Colonic mucosa (tissue), 4 donors: ENCODE results near the gene PGBD2. TPM values are rescaled to one million over a fixed set of nuclear protein-coding genes. Genes with fewer than 3 reads are reported as not detected.
A peak's percentile ranks its signal among the peaks of the same experiment; 100 is the strongest.
"Not testable (repeated sequence)": the region's sequence is repeated elsewhere in the genome, so short reads cannot be mapped to it uniquely, and the experiment has no call there.

Experiments used
- DNase-seq: peaks from one replicate; pipeline ENCODE4 v3.0.0-alpha.2; 2020
- H3K27ac ChIP-seq: fragments of 200-600 bp; one replicate; pipeline ENCODE4 v1.8.0; 2021
- H3K27me3 ChIP-seq: fragments of 200-600 bp; one replicate; pipeline ENCODE4 v1.8.0; 2021
- H3K36me3 ChIP-seq: fragments of 200-600 bp; one replicate; pipeline ENCODE4 v1.8.0; 2021
- H3K4me1 ChIP-seq: fragments of 200-600 bp; one replicate; pipeline ENCODE4 v1.8.0; 2021; ENCODE audit warnings: mild to moderate bottlenecking
- H3K4me3 ChIP-seq: fragments of 200-600 bp; one replicate; pipeline ENCODE4 v1.8.0; 2021
- H3K9ac ChIP-seq, 2 donors: one replicate each; pipeline ENCODE4 v1.7.0; 2013; ENCODE audit warnings: control low read depth in 2 of 2, low read depth in 2 of 2, low read length in 2 of 2
- H3K9me3 ChIP-seq: fragments of 200-600 bp; one replicate; pipeline ENCODE4 v1.8.0; 2021
- CTCF ChIP-seq: fragments of 200-600 bp; IDR thresholded peaks from one replicate; pipeline ENCODE4 v1.8.0; 2022; ENCODE audit warnings: antibody characterized with exemption, mild to moderate bottlenecking
- intact Hi-C: fragments of 100-400 bp; cut with DNase I; formaldehyde crosslinking; loops from one replicate; pipeline ENCODE4 v1.14.1; 2022
- total RNA-seq, 2 donors: library from RNA; stranded (reverse); fragmentation: NEBNext Ultra II Directional in 1 of 2; extraction: Animal tissue kit (Norgen Biotek cat#: 25700) in 1 of 2; gene quantifications; one replicate each; pipeline ENCODE4 v1.2.1, GENCODE V29; 2021
- donor health status: healthy.
- donor health status: DM: no; HTN: no; CAD: no.
- donor health status: DM: no; HTN: no; CAD: no.

PGBD2 gene
- total RNA-seq, 2 donors from 2014 or later = 7.2 to 8.4 TPM

DNA sequence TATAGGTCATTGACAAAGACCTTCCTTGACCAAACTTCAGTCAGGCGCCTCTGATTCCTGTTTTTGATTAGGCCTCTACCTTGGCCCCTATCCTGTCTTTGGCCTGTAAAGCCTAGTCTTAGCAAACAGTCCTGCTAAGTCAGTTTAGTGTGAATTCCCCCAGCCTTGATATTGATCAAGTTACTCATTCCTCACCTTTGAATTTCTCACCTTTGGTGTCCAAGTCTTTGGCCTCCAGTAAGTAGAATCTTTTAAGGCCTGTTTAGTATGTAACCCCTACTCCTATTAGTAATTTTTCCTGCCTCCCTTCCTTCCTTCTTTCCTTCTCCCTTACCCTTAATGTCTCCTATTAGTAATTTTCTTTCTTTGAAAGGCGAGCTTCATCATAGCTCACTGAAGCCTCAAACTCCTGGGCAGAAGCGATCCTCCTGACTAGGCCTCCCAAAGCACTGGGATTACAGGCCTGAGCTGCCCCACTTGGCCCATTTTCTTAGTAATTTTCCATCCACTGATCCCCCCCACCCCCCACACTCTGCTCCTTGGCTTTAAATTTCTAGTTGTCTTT lies 34.1 kb upstream of the PGBD2 start:
- TF ChIP-seq CTCF = no peak
- no peaks in the 10 kb centered on the region for H3K36me3 ChIP-seq
- intact Hi-C loops = no loop called here

DNA sequence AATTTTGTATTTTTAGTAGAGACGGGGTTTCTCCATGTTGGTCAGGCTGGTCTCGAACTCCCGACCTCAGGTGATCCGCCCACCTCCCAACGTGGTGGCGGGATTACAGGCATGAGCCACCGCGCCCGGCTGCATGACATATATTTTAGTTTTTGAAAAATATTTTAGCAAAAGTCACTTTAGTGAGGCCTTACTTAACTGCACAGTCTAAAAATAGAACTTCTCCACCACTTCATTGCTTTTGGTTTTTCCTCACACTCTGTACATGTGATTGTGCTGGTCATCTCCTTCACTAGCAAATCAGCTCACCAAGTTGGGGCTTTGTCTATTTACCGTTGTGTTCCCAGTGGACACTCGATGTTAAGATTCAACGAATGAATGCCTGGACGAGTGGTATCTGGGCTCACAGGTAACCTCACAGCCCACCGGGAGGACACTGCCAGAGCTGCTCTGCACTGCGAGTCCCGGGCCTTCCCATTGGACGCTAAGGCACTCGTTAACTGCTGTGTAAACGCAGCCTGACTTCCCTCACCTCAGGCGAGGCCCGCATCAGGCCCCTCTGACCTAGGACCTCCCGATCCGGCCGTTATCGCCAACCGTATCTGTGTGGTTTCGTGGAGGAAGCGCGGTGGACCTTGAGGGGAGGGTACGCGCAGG lies 33.2 kb upstream of the PGBD2 start:
- Histone ChIP-seq H3K27me3 (no peaks in the 10 kb centered on the region), H3K4me1 (no peaks in the 10 kb centered on the region), H3K36me3 (no peaks in the 10 kb centered on the region), H3K4me3 (peak overlapping the region; percentile 74), H3K27ac (peak overlapping the region; percentile 99), H3K9me3 (no peaks in the 10 kb centered on the region), H3K9ac (peak overlapping the region; percentile 69 to 98)
- TF ChIP-seq CTCF = no peak
- intact Hi-C loops = no loop called here
- peak; percentile 74 for DNase-seq

More for the DNA sequence above, 34.1 kb upstream of the PGBD2 start:
- Histone ChIP-seq H3K27ac (no peak overlapping the region), H3K4me1 (no peaks in the 10 kb centered on the region), H3K4me3 (no peak overlapping the region), H3K9ac (no peak overlapping the region), H3K9me3 (no peaks in the 10 kb centered on the region), H3K27me3 (no peaks in the 10 kb centered on the region)
- no peak for DNase-seq

DNA sequence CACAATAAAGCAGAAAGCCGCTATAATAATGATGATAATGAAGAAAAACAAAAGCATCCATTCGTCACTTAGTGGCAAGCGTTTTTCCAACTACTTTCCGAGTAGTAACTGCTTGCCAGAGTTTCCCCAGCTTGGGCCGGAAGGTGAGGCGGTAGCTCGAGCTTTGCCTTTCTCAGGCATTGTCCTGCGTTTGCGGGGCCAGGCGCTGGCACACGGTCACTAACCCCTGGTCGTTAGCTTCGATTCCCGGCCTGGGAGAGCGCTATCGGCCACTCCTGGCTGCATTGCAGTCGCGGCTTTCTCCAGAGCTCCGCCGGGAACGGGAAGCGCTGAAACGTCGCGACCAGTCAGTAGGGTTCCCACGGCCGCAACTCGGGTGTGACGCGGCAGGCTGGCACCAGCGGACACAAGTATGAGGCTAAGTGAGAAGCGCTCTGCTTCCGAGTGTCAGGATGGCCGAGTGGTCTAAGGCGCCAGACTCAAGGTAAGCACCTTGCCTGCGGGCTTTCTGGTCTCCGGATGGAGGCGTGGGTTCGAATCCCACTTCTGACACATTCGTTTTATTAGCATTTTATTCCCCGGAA lies 32.5 kb upstream of the PGBD2 start:
- Histone ChIP-seq H3K27me3 (no peaks in the 10 kb centered on the region), H3K4me3 (peak overlapping the region; percentile 74), H3K27ac (peak overlapping the region; percentile 99), H3K36me3 (no peaks in the 10 kb centered on the region), H3K9ac (peak overlapping the region; percentile 69 to 98), H3K4me1 (no peaks in the 10 kb centered on the region), H3K9me3 (no peaks in the 10 kb centered on the region)
- no peak for TF ChIP-seq CTCF
- DNase-seq = peak; percentile 97
- intact Hi-C loops = no loop called here

- H3K9ac ChIP-seq = peak overlapping the region; percentile 69 to 98
- TF ChIP-seq CTCF = no peak
These were observed 32.0 kb upstream of the PGBD2 start for GRCh38 chr1:248873993-248874533.

DNA sequence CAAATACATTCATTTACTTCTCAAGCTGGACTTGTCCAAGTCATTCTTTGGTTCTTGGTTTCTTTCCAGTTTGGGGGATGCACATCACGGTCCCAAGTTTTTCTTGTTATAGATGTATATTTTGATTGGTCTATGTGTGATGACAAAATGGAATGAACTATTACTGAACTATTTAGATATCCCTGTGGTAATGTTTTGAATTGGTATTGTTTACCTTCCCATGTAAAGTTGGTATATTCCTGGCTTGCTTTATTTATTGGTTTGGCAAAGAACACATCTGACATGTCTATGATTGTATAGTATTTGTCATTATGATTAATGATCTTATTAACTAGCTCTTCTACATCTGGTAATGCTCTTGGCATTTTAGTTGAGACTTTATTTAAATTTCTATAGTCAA lies 24.8 kb upstream of the PGBD2 start:
- no peak for TF ChIP-seq CTCF
- Histone ChIP-seq H3K27me3 (no peaks in the 10 kb centered on the region), H3K4me3 (no peak overlapping the region), H3K27ac (no peak overlapping the region), H3K36me3 (no peaks in the 10 kb centered on the region), H3K4me1 (no peaks in the 10 kb centered on the region), H3K9ac (no peak overlapping the region), H3K9me3 (no peaks in the 10 kb centered on the region)
- intact Hi-C loops = no loop called here
- DNase-seq = no peak

More at GRCh38 chr1:248873993-248874533, 32.0 kb upstream of the PGBD2 start:
- no peaks in the 10 kb centered on the region for H3K36me3 ChIP-seq
- H3K27ac ChIP-seq = peak overlapping the region; percentile 99
- no peaks in the 10 kb centered on the region for H3K4me1 ChIP-seq
- H3K27me3 ChIP-seq = no peaks in the 10 kb centered on the region
- peak; percentile 87 for DNase-seq
- peak overlapping the region; percentile 74 for H3K4me3 ChIP-seq
- intact Hi-C loops = no loop called here
- H3K9me3 ChIP-seq = no peaks in the 10 kb centered on the region

GRCh38 chr1:248882427-248882826 lies 23.6 kb upstream of the PGBD2 start:
- intact Hi-C loops, H3K27ac ChIP-seq, H3K4me3 ChIP-seq, H3K9me3 ChIP-seq, H3K9ac ChIP-seq, H3K4me1 ChIP-seq, H3K27me3 ChIP-seq, H3K36me3 ChIP-seq, DNase-seq: not testable (repeated sequence)
